ENCODE results near the gene ARHGDIG.

DNA sequence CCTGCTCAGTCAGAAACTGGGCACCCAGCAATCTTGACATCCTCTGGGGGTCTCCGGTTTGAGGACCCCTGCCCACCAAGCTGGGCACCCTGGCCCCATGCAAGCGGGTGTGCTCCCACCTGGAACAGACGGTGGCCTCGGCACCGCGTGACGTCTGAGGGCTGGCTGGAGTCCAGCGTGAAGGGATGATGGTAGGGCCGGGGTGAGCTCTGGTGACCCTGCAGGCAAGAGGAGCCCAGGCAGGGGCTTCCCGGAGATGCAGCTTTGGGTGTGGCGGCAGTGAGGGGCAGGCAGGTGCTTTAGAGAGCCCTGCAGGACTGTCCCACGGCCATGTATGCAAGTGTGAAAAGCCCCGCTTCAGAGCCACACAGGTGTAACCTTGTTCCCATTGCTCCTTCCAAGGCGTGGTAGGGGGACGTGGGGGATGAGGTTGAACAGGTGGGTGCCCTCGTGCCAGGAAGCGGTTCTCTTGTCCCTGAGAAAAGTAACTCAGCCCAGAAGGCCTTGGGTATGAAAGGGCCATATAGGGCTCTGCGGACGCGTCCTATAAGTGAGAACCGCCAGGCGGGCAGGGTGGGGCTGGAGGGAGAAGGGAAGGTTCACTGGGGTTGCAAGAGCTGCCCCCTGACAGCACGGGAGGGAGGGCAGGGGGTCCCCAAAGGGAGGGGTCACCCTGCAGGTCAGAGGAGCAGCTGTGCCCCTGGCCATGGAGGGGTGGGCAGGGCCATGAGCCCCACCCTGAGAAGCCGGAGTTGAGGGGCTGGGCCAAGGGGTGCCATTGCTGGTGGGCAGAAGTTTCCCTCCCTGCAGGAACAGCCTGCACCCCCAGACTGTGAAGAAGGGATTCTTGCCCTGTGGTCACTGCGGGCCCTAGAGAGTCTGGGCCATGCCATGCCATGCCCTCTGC is 13.9 kb upstream of the ARHGDIG start:
- TF ChIP-seq POLR2A (IDR thresholded peaks at IDR 0.05; ENCODE audit: low read depth, low read length) (no peak), EZH2 (IDR thresholded peaks at IDR 0.05; ENCODE audit: borderline replicate concordance, low read depth, low read length, severe bottlenecking) (no peak), POLR2AphosphoS5 (IDR thresholded peaks at IDR 0.05; ENCODE audit: insufficient read depth, low read depth, low read length) (no peak), JUN (IDR thresholded peaks at IDR 0.05; ENCODE audit: borderline replicate concordance, insufficient read depth, insufficient read length, low read depth) (no peak), MYC (IDR thresholded peaks at IDR 0.05; ENCODE audit: low read depth, low read length) (no peak), FOS (IDR thresholded peaks at IDR 0.05; ENCODE audit: borderline replicate concordance, insufficient read depth, low read length) (no peak), GATA2 (IDR thresholded peaks at IDR 0.05; ENCODE audit: insufficient read depth, insufficient read length, low read depth, low read length) (no peak)
- TF ChIP-seq, protein P1, sequence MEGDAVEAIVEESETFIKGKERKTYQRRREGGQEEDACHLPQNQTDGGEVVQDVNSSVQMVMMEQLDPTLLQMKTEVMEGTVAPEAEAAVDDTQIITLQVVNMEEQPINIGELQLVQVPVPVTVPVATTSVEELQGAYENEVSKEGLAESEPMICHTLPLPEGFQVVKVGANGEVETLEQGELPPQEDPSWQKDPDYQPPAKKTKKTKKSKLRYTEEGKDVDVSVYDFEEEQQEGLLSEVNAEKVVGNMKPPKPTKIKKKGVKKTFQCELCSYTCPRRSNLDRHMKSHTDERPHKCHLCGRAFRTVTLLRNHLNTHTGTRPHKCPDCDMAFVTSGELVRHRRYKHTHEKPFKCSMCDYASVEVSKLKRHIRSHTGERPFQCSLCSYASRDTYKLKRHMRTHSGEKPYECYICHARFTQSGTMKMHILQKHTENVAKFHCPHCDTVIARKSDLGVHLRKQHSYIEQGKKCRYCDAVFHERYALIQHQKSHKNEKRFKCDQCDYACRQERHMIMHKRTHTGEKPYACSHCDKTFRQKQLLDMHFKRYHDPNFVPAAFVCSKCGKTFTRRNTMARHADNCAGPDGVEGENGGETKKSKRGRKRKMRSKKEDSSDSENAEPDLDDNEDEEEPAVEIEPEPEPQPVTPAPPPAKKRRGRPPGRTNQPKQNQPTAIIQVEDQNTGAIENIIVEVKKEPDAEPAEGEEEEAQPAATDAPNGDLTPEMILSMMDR (IDR thresholded peaks at IDR 0.05; ENCODE audit: extremely low read depth in 1 of 2, insufficient read depth in 1 of 2, low read depth in 1 of 2, low read length in 2 of 2), result no peak
- TF ChIP-seq, protein P2, sequence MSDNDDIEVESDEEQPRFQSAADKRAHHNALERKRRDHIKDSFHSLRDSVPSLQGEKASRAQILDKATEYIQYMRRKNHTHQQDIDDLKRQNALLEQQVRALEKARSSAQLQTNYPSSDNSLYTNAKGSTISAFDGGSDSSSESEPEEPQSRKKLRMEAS (IDR thresholded peaks at IDR 0.05; ENCODE audit: insufficient read depth, insufficient read length), result no peak

All from endothelial cell of umbilical vein (primary cell).